Activated CD8-positive, alpha-beta T cell treated with anti-CD3 and anti-CD28 coated beads, Interleukin-2, amount 10 ng/mL, durations not matched to agents 7 days and 5 days (primary cell): Measurements from ENCODE around the gene VPS26A. TPM values are rescaled to one million over a fixed set of nuclear protein-coding genes. Genes with fewer than 3 reads are reported as not detected.

Experiments used
- ATAC-seq: fragments of 150-1000 bp; cut with Tn5 transposase; one replicate; pipeline ENCODE4 v1.10.0; 2021; ENCODE audit warnings: moderate library complexity
- CTCF ChIA-PET: fragments of 350-600 bp; sonication (Branson Sonifier 250); formaldehyde crosslinking; loops from one replicate; lab custom pipeline; 2021; ENCODE audit warnings: antibody characterized with exemption; lab: Charles Lee
- POLR2A ChIA-PET: fragments of 350-600 bp; sonication (Branson Sonifier 250); formaldehyde crosslinking; loops from one replicate; lab custom pipeline; 2021; ENCODE audit warnings: antibody characterized with exemption; lab: Charles Lee
- DNase-seq: peaks from one replicate; pipeline ENCODE4 v3.0.0-alpha.2; 2020
- H3K27ac Mint-ChIP-seq: one replicate; pipeline ENCODE4 v1.8.0; 2021; ENCODE audit warnings: mild to moderate bottlenecking, mixed read lengths
- H3K27me3 Mint-ChIP-seq: one replicate; pipeline ENCODE4 v1.8.0; 2021; ENCODE audit warnings: low read depth, mixed read lengths
- H3K36me3 Mint-ChIP-seq: one replicate; pipeline ENCODE4 v1.8.0; 2021; ENCODE audit warnings: low read depth, mixed read lengths
- H3K4me1 Mint-ChIP-seq: one replicate; pipeline ENCODE4 v1.8.0; 2021; ENCODE audit warnings: low read depth, mixed read lengths
- H3K4me3 Mint-ChIP-seq: one replicate; pipeline ENCODE4 v1.8.0; 2021; ENCODE audit warnings: mild to moderate bottlenecking, mixed read lengths
- H3K9me3 Mint-ChIP-seq: one replicate; pipeline ENCODE4 v1.8.0; 2022; ENCODE audit warnings: mixed read lengths; ENCODE audit not compliant: insufficient read depth
- total RNA-seq, 2 experiments: library from RNA; stranded (reverse); gene quantifications; one replicate each; pipeline ENCODE4 v1.2.3, GENCODE V29; 2021

Gene VPS26A
- total RNA-seq, 2 experiments from 2014 or later, result 53.6 to 61.9 TPM

DNA sequence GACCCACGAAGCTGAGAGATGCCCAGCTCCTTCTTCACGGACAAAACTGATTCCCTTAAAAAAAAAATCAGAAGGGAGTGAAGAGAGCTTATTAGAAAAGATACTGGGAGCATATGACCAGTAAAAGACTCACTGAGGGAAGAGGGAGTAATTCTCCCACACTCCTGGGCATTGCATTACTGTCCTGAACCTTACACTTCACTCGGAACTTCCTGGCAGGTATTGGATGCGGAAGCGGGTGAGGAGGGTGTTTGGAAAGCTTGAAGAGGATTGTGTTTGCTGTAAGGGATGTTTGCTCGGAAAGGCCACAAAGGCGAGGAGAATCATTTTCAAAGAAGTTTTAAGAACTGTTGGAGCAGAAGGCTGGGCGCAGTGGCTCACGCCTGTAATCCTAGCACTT, 96.5 kb downstream of the VPS26A start:
- ATAC-seq, result no peak
- no peak for DNase-seq
- H3K9me3 Mint-ChIP-seq, result no peaks in the 10 kb centered on the region
- no peaks in the 10 kb centered on the region for H3K27me3 Mint-ChIP-seq
- no peaks in the 10 kb centered on the region for H3K36me3 Mint-ChIP-seq
- peaks cover 49% of the 10 kb centered on the region for H3K4me1 Mint-ChIP-seq
- CTCF ChIA-PET, result interaction anchor here (1.1 to 1.2 kb wide), 2 partner anchors 11 to 18 kb away, joined by 4 read pairs; no protein-coding TSS in a partner anchor
- no peak overlapping the region for H3K27ac Mint-ChIP-seq
- POLR2A ChIA-PET, result interaction anchor here (0.6 kb wide), 1 partner anchor 33 kb away, joined by 4 read pairs; no protein-coding TSS in a partner anchor
- no peak overlapping the region for H3K4me3 Mint-ChIP-seq

Other genes starting within 250 kb of the VPS26A start
- 10 to 100 TPM; 46.9 to 50.7 TPM for gene DDX50, start 222.9 kb upstream of the VPS26A start, total RNA-seq
- gene DDX21, start 168.0 kb upstream of the VPS26A start, total RNA-seq, result 10 to 100 TPM; 94.7 to 94.9 TPM
- 10 to 100 TPM; 13.7 to 16.5 TPM for gene KIFBP, start 135.4 kb upstream of the VPS26A start, total RNA-seq
- gene SRGN, start 36.1 kb upstream of the VPS26A start, total RNA-seq, result 100 to 1,000 TPM; 166 to 168 TPM
- 10 to 100 TPM; 35.5 to 36.8 TPM for gene SUPV3L1, start 56.1 kb downstream of the VPS26A start, total RNA-seq
- 1 to 10 TPM; 1.4 to 1.8 TPM for gene HKDC1, start 96.2 kb downstream of the VPS26A start, total RNA-seq
- 100 to 1,000 TPM; 153 to 154 TPM for gene HK1, start 154.3 kb downstream of the VPS26A start, total RNA-seq